CD4-positive, alpha-beta T cell treated with Interleukin-6 for 4 hours (primary cell): Measurements from ENCODE around the gene GNG13.
"Not testable (repeated sequence)": the region's sequence is repeated elsewhere in the genome, so short reads cannot be mapped to it uniquely, and the experiment has no call there.

Experiments
- DNase-seq: peaks from one replicate; pipeline ENCODE4 v3.0.0-alpha.2; 2020; ENCODE audit warnings: mixed read lengths

The GNG13 gene

GRCh38 chr16:776824-777223 is 23.7 kb downstream of the GNG13 start:
- no peak for DNase-seq

DNA sequence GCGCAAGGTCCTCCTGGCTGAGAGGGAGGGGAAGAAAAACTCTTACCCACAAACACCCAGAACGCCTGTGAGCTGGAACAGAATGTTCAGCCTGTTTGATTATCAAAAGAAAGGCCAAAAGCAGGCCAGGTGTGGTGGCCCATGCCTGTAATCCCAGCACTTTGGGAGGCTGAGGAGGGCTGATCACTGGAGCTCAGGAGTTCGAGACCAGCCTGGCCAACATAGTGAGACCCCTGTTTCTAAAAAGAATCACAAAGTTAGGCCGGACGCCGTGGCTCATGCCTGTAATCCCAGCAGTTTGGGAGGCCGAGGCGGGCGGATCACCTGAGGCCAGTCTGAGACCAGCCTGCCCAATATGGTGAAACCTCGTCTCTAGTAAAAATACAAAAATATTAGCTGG is 24.2 kb downstream of the GNG13 start:
- not testable (repeated sequence) for DNase-seq

DNA sequence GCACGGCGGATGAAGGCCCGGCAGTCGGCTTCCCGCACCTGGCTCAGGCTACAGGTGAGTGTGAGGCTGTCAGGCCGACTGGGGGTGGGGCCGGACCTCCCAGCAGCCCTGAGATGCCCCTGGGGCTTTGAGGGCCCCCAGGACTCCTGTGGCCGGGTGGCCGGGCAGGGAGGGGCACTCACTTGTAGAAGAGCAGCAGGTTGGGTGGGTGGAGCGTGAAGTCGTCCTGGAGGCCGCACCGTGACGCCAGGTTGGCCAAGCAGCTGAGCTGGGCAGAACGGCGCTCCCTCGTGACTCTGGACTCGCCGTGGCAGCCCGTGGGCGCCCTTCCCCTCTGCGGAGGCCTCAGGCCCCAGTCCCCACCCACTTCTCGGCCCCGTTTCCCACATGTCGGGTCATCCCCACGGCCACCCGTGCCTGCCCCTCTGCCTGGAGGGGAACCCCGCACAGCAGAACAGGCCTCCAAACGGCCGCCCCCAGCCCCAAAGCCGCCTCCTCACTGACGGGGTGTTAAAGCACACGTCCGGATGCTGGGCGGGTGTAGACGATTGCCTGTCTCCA is 25.2 kb downstream of the GNG13 start:
- no peak for DNase-seq

DNA sequence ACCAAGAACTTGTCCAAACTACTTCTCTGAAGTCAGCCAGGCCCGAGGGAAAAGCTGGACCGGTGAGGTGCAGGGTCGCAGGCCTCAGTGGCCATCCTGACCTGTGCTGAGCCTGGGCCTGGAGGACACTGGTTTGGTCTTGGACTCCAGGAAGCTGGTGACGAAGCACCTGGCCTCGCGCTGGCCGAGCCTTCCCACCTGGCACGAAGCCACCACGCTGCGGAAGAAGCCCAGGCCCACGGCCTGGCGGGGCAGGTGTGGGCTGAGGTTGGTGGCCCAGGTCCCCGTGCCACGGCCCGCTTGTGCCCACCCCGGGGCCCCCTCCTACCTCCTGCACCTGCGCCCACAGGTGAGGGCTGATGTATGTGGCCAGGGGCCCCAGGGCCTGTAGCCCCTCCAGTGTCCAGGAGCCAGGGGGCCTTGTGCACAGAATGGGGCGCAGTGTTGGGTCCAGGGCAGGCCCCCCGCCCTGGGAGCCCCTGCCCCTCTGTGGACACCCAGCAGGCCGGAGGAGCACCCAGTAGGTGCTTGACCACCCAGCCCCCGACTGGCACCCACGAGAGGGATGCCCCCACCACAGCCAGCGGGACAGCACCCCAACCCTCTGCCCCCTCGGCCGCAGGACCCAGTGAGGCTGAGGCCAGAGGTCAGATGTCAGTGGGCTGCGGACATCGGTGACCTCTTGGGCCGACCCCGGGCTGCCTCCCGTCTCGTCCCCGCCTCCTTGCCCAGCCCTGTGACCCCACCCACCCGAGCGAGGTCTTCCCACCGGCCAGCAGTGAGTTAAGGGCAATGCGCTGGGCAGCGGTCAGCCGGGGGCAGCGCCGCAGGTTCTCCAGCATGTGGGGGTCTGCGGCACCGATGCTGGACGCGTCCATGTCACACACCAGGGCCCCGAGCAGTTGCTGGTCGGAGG is 26.2 kb downstream of the GNG13 start:
- no peak for DNase-seq

- DNase-seq, result no peak
Measured at GRCh38 chr16:772959-773358, 27.6 kb downstream of the GNG13 start.

- no peak for DNase-seq
Measured at GRCh38 chr16:770411-770810, 30.1 kb downstream of the GNG13 start.

- DNase-seq, result no peak
Measured at GRCh38 chr16:769934-770333, 30.6 kb downstream of the GNG13 start.

- no peak for DNase-seq
Measured at GRCh38 chr16:769184-769784, 31.2 kb downstream of the GNG13 start.

DNA sequence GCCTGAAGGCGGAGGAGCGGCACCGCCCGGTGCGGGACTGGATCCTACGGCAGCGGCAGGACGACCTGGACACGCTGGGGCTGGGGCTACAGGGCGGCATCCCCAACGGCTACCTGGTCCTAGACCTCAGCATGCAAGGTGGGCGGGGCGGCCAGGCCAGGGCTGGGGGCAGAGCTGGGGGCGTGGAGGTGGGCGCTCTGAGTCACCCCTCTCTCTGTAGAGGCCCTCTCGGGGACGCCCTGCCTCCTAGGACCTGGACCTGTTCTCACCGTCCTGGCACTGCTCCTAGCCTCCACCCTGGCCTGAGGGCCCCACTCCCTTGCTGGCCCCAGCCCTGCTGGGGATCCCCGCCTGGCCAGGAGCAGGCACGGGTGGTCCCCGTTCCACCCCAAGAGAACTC is 32.1 kb downstream of the GNG13 start:
- DNase-seq, result no peak

- no peak for DNase-seq
Measured at GRCh38 chr16:767743-768235, 32.7 kb downstream of the GNG13 start.

GRCh38 chr16:766820-767640 is 33.5 kb downstream of the GNG13 start:
- no peak for DNase-seq

DNA sequence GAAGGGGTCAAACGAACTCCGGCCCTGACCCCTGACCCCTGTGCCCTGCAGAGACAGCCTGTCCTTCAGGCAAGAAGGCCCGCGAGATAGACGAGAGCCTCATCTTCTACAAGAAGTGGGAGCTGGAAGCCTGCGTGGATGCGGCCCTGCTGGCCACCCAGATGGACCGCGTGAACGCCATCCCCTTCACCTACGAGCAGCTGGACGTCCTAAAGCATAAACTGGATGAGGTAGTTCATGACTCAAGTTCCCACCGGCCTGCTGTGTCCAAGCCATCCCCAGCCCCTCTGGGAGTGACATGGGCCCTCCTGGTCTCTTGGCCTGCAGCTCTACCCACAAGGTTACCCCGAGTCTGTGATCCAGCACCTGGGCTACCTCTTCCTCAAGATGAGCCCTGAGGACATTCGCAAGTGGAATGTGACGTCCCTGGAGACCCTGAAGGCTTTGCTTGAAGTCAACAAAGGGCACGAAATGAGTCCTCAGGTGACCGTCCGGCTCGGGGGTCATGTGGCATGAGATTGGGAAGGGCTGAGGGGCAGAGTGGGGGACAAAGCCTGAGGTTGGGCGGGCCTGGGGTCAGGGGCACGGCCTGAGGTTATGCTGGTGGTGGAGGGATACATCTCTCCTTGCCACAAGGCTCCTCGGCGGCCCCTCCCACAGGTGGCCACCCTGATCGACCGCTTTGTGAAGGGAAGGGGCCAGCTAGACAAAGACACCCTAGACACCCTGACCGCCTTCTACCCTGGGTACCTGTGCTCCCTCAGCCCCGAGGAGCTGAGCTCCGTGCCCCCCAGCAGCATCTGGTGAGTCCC is 34.3 kb downstream of the GNG13 start:
- no peak for DNase-seq

- DNase-seq, result no peak
Measured at GRCh38 chr16:765488-765865, 35.1 kb downstream of the GNG13 start.

DNA sequence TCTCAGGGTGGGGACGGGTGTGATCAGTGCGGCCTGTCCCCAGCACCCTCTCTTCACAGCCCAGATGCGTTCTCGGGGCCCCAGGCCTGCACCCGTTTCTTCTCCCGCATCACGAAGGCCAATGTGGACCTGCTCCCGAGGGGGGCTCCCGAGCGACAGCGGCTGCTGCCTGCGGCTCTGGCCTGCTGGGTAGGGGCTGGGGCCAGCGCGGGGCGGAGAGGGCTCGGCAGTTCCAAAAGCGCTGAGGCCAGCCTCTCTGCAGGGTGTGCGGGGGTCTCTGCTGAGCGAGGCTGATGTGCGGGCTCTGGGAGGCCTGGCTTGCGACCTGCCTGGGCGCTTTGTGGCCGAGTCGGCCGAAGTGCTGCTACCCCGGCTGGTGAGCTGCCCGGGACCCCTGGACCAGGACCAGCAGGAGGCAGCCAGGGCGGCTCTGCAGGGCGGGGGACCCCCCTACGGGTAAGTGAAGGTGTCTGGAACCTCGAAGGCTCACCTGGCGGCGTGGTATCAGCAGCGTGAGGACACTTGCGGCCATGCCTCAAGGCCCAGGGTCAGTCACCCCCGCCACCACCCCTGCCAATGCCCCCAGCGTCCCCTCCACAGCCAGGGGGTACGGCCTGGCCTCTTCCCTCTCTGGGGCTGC is 35.6 kb downstream of the GNG13 start:
- DNase-seq, result no peak

- DNase-seq, result no peak
Measured at GRCh38 chr16:764184-764750, 36.3 kb downstream of the GNG13 start.

- DNase-seq, result no peak
Measured at GRCh38 chr16:763369-764183, 37.0 kb downstream of the GNG13 start.

DNA sequence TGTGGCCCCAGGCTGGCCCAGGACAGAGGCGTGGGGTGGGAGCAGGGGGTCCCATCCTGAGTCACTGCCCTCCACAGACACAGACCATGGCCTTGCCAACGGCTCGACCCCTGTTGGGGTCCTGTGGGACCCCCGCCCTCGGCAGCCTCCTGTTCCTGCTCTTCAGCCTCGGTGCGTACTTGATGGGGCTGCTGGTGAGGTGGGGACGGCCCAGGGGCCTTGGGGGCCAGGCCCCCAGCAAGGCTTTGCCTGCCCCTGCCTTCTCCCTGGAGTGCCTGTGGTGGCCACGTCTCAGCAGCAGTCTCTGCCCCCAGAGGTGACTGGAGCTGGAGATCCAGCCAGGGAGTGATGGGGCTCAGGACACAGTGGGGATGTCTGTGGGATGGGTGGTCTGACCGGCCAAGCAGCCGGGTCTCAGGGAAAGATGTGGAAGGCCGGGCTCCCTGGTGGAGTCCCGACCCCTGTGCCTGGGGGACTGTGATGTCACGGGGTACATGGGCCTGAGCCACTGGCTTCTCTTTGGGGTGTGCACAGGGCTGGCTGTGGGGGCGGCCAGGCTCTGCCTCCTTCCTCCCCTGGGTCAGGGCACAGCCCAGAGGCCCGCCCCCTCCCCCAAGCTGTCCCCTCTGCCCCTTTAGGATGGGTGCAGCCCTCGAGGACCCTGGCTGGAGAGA is 37.8 kb downstream of the GNG13 start:
- DNase-seq, result no peak

- no peak for DNase-seq
Measured at GRCh38 chr16:761625-762513, 38.7 kb downstream of the GNG13 start.
